GM12891 (cell line): ENCODE measurements around the gene HS2ST1.

Experiments used
- PAX5 ChIP-seq: IDR thresholded peaks from 2 replicates; pipeline ENCODE4 v1.6.1; 2011; ENCODE audit warnings: low read length, moderate library complexity, mild to moderate bottlenecking; ENCODE audit not compliant: insufficient read depth, severe bottlenecking
- POLR2A ChIP-seq: IDR thresholded peaks from 2 replicates; pipeline ENCODE4 v1.6.1; 2011; ENCODE audit warnings: low read depth, low read length, control low read depth
- POLR2AphosphoS5 ChIP-seq: IDR thresholded peaks from 2 replicates; pipeline ENCODE4 v1.6.1; 2011; ENCODE audit warnings: low read depth, low read length, control low read depth
- TAF1 ChIP-seq: IDR thresholded peaks from 2 replicates; pipeline ENCODE4 v1.6.1; 2011; ENCODE audit warnings: low read depth, low read length, control low read depth

GRCh38 chr1:87144316-87144895, 230.0 kb downstream of the HS2ST1 start:
- no peak for TF ChIP-seq POLR2A
- no peak for TF ChIP-seq POLR2AphosphoS5
- no peak for TF ChIP-seq TAF1
- no peak for TF ChIP-seq PAX5
